K562 (cell line): ENCODE results near the gene ZNF544. TPM values are rescaled to one million over a fixed set of nuclear protein-coding genes. Genes with fewer than 3 reads are reported as not detected.

ENCODE experiments used
- ATAC-seq: fragments of 200-7000 bp; cut with Tn5 transposase; 3 replicates; pipeline ENCODE4 v1.9.1; 2020; ENCODE audit warnings: moderate library complexity
- BruUV-seq: library from RNA; stranded (reverse); fragments of 400-500 nt; replicated peaks from 2 replicates; lab custom pipeline; 2021; lab: Mats Ljungman, UMichigan
- CTCF ChIA-PET: fragments of 300-600 bp; formaldehyde crosslinking; extraction: SDS; loops from one replicate; lab custom pipeline; 2021; ENCODE audit warnings: low intra/inter-chr PET ratio; lab: Yijun Ruan, JAX
- POLR2A ChIA-PET: fragments of 300-600, 350-650 bp; sonication (Branson Sonifier 250); formaldehyde crosslinking; extraction: SDS; loops from one replicate; lab custom pipeline; 2021; ENCODE audit warnings: antibody characterized with exemption, inconsistent platforms; lab: Yijun Ruan, JAX
- DNase-seq, 4 experiments: peaks; one replicate each; pipeline versions ENCODE4 v3.0.0 to v3.0.0-alpha.2; 2011 to 2018; ENCODE audit warnings: low spot score in 3 of 4, mixed read lengths in 3 of 4; ENCODE audit errors: extremely low read depth in 1 of 4
- FAIRE-seq: peaks from 2 replicates; lab custom pipeline; 2011; peaks lifted over from hg19 to GRCh38; lab: Jason Lieb, UNC
- H2AFZ ChIP-seq: 2 replicates; pipeline ENCODE4 v1.6.0; 2011; ENCODE audit warnings: low read depth, low read length, control low read depth, inconsistent platforms
- H3K27ac ChIP-seq: fragments of 200-600 bp; 3 replicates; pipeline ENCODE4 v1.8.0; 2011; ENCODE audit warnings: low read depth, mild to moderate bottlenecking, control low read depth, inconsistent platforms, low read length, moderate library complexity, mixed read lengths; ENCODE audit errors: extremely low read depth
- H3K27me3 ChIP-seq, 2 experiments: fragments of 300-600 bp in 1 of 2; 2 replicates in 1 of 2; 3 replicates in 1 of 2; pipeline versions ENCODE4 v1.6.0 to v1.8.0; 2011; ENCODE audit warnings: inconsistent platforms in 2 of 2, low read length in 2 of 2, mild to moderate bottlenecking in 1 of 2, mixed read lengths in 1 of 2, moderate library complexity in 1 of 2; ENCODE audit not compliant: control insufficient read depth in 2 of 2, insufficient read depth in 2 of 2
- H3K36me3 ChIP-seq: fragments of 300-600 bp; 3 replicates; pipeline ENCODE4 v1.8.0; 2011; ENCODE audit warnings: mild to moderate bottlenecking, low read length, inconsistent platforms; ENCODE audit not compliant: control insufficient read depth, insufficient read depth
- H3K4me1 ChIP-seq, 2 experiments: fragments of 200-600 bp in 1 of 2; replicated peaks in 1 of 2; 2 replicates in 1 of 2; 3 replicates in 1 of 2; pipeline versions ENCODE4 v1.5.1 to v1.8.0; 2011; ENCODE audit warnings: inconsistent platforms in 2 of 2, low read length in 2 of 2, mild to moderate bottlenecking in 1 of 2, mixed read lengths in 1 of 2, moderate library complexity in 1 of 2; ENCODE audit not compliant: control insufficient read depth in 2 of 2, insufficient read depth in 2 of 2
- H3K4me2 ChIP-seq: 2 replicates; pipeline ENCODE4 v1.6.1; 2011; ENCODE audit warnings: low read length, control low read depth, inconsistent platforms, mixed read lengths; ENCODE audit not compliant: insufficient read depth
- H3K4me3 ChIP-seq: fragments of 200-600 bp; sonication (generic), shearing (Covaris generic); 2 replicates; pipeline ENCODE4 v1.5.1; 2016; ENCODE audit warnings: control low read depth, inconsistent platforms
- H3K79me2 ChIP-seq: fragments of 200-600 bp; 3 replicates; pipeline ENCODE4 v1.8.0; 2011; ENCODE audit warnings: low read length, inconsistent platforms; ENCODE audit not compliant: control insufficient read depth, insufficient read depth
- H3K9ac ChIP-seq, 2 experiments: 2 replicates each; pipeline versions ENCODE4 v1.6.0 to v1.6.1; 2011; ENCODE audit warnings: low read depth in 2 of 2, low read length in 2 of 2, control low read depth in 1 of 2, inconsistent platforms in 1 of 2, mild to moderate bottlenecking in 1 of 2, mixed read lengths in 1 of 2; ENCODE audit not compliant: insufficient read depth in 1 of 2
- H3K9me1 ChIP-seq: one replicate; pipeline ENCODE4 v1.6.0; 2011; ENCODE audit warnings: inconsistent platforms, mild to moderate bottlenecking, low read length, moderate library complexity; ENCODE audit not compliant: control insufficient read depth, insufficient read depth
- H3K9me3 ChIP-seq: replicated peaks from 2 replicates; pipeline ENCODE4 v1.5.1; 2011; ENCODE audit warnings: low read depth, low read length, inconsistent platforms; ENCODE audit not compliant: control insufficient read depth, insufficient read depth
- H4K20me1 ChIP-seq: replicated peaks from 2 replicates; pipeline ENCODE4 v1.6.1; 2011; ENCODE audit warnings: low read length, inconsistent platforms, mixed read lengths; ENCODE audit not compliant: control insufficient read depth, insufficient read depth
- MCM3 ChIP-seq: fragments of 450-650 bp; IDR thresholded peaks from 2 replicates; pipeline ENCODE4 v1.6.1; 2016
- MCM7 ChIP-seq, 2 experiments: fragments of 450-650 bp; IDR thresholded peaks; 2 replicates each; pipeline ENCODE4 v1.6.1; 2016 to 2018
- NCOR1 ChIP-seq: fragments of 450-650 bp; IDR thresholded peaks from 2 replicates; pipeline ENCODE4 v1.6.1; 2016; ENCODE audit warnings: mild to moderate bottlenecking, moderate library complexity
- POLR2G ChIP-seq: fragments of 200-400 bp; formaldehyde crosslinking; IDR thresholded peaks from 2 replicates; pipeline ENCODE4 v1.6.1; 2017; ENCODE audit warnings: low read depth, mild to moderate bottlenecking, antibody characterized with exemption, low read length, moderate library complexity
- POLR3G ChIP-seq: IDR thresholded peaks from 2 replicates; pipeline ENCODE4 v1.6.1; 2011; ENCODE audit not compliant: insufficient read length, insufficient replicate concordance; ENCODE audit errors: extremely low read depth
- RFX1 ChIP-seq: fragments of 450-650 bp; IDR thresholded peaks from 2 replicates; pipeline ENCODE4 v1.6.1; 2016; ENCODE audit warnings: mild to moderate bottlenecking, moderate library complexity
- SLC30A9 ChIP-seq: fragments of 250-450 bp; sonication (Bioruptor Pico); IDR thresholded peaks from 2 replicates; pipeline ENCODE4 v1.8.0; 2022; ENCODE audit warnings: mild to moderate bottlenecking, moderate library complexity
- SRF ChIP-seq, 2 experiments: fragments of 250-450, 450-650 bp in 1 of 2; sonication (Bioruptor Pico) in 1 of 2; sonication (generic) in 1 of 2; formaldehyde crosslinking; IDR thresholded peaks; 2 replicates each; pipeline versions ENCODE4 v1.5.0 to v1.5.1; 2020 to 2022; ENCODE audit warnings: mild to moderate bottlenecking in 1 of 2, missing genetic modification reagents in 1 of 2
- ZBTB33 ChIP-seq: sonication (generic); formaldehyde crosslinking; IDR thresholded peaks from 2 replicates; pipeline ENCODE4 v1.8.1; 2023; ENCODE audit warnings: mild to moderate bottlenecking, missing genetic modification reagents
- WGBS: fragments of 100-300 bp; shearing (Covaris generic); methylation state at CpG from one replicate; pipeline ENCODE4 v1.1.6; 2016; ENCODE audit warnings: low coverage, mixed read lengths; ENCODE audit not compliant: insufficient coverage; ENCODE audit errors: missing lambda C conversion rate; 5-methylcytosine and 5-hydroxymethylcytosine counted together
- in situ Hi-C: fragments of 300-500 bp; cut with MboI; formaldehyde crosslinking; loops from 4 replicates; pipeline ENCODE4 v1.15.0; 2018; ENCODE audit warnings: inconsistent platforms, mixed read lengths
- intact Hi-C: fragments of 100-400 bp; cut with micrococcal nuclease; formaldehyde crosslinking; loops from 2 replicates; pipeline ENCODE4 v1.14.2; 2022
- polyA plus RNA-seq, 8 experiments: library from polyadenylated mRNA; depleted of rRNA in 4 of 8; stranded (reverse) in 5 of 8; unstranded in 3 of 8; fragments of >200 nt; fragmentation: Nextera tagmentation in 2 of 8; fragmentation: Illumina TruSeq in 1 of 8; extraction: Ambion mirVana in 2 of 8; extraction: Trizol in 1 of 8; gene quantifications; 2 replicates each; pipeline versions ENCODE4 v1.2.1 to v1.2.3, GENCODE V29; 2011 to 2014; ENCODE audit warnings: inconsistent platforms in 1 of 8, missing spikeins in 1 of 8
- total RNA-seq, 7 experiments: library from RNA; depleted of rRNA in 6 of 7; stranded (reverse); fragments of >200 nt in 6 of 7; fragmentation: Illumina TruSeq in 2 of 7; extraction: Trizol in 2 of 7; gene quantifications; 2 replicates each; pipeline versions ENCODE4 v1.2.1 to v1.2.3, GENCODE V29; 2011 to 2021; ENCODE audit warnings: low replicate concordance in 1 of 7
- TF ChIP-seq, protein P1 (sequence below), 2 experiments: fragments of 450-650 bp in 1 of 2; sonication (generic) in 1 of 2; formaldehyde crosslinking in 1 of 2; IDR thresholded peaks in 1 of 2; conservative IDR thresholded peaks in 1 of 2; 2 replicates each; pipeline versions ENCODE4 v1.6.1 to v1.8.1; 2016 to 2023; ENCODE audit warnings: mild to moderate bottlenecking in 2 of 2, moderate library complexity in 2 of 2, inconsistent platforms in 1 of 2, missing genetic modification reagents in 1 of 2
- TF ChIP-seq, protein P2 (sequence below): sonication (generic); formaldehyde crosslinking; IDR thresholded peaks from 2 replicates; pipeline ENCODE4 v1.9.0; 2022; ENCODE audit warnings: mild to moderate bottlenecking, missing genetic modification reagents

Gene ZNF544
- total and polyA plus RNA-seq, 9 of the 15 experiments (the other 6 are each of a cell fraction or from before 2014, with no cell fraction given), result 23.6 to 59.0 (median 41.4) TPM

DNA sequence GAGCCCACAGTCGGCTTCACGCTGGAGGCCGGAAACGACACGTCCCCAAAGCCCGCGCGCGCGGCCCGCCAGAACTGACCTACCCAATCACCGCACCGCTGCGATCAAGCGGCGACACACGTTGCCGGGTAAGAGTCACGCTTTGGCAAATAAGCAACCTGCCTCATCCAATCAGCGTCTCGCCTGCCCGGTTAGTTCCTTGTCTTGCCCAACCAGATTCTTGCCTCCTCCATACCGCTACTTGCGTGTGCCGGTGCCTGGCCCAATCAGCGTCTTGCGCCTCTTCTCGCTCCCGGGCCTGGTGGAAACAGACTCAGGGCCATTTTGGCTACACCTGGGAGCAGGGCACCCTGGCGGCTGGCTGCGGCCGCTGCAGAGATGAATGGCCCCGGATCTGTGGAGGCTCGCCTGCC is 11.6 kb upstream of the ZNF544 start (continued):
- peak; percentile 63 for TF ChIP-seq ZBTB33 (CRISPR knock-in tag)
- TF ChIP-seq MCM7 (IDR thresholded peaks at IDR 0.05), result no peak

GRCh38 chr19:58217607-58218391 is 10.9 kb upstream of the ZNF544 start:
- no peaks in the 10 kb centered on the region for H4K20me1 ChIP-seq
- no peak for DNase-seq
- H3K4me2 ChIP-seq, result no peak overlapping the region
- intact Hi-C loops, result no loop called here
- H3K4me3 ChIP-seq, result no peak overlapping the region
- WGBS, result 29% methylated on average over 25 of the region's 25 CpGs
- FAIRE-seq, result no peak
- peaks cover 0 to 11% of the 10 kb centered on the region in 2 experiments; a peak in 1 of 5 replicates for H3K4me1 ChIP-seq
- ChIA-PET CTCF (interaction anchor here (0.7 kb wide), 1 partner anchor 302 kb away, joined by 3 read pairs; no protein-coding TSS in a partner anchor), POLR2A (no interaction called here)
- H2AFZ ChIP-seq, result no peak overlapping the region
- no peak overlapping the region for H3K9ac ChIP-seq
- H3K9me3 ChIP-seq, result peaks cover 13% of the 10 kb centered on the region
- no peaks in the 10 kb centered on the region for H3K27me3 ChIP-seq
- TF ChIP-seq, protein P1, sequence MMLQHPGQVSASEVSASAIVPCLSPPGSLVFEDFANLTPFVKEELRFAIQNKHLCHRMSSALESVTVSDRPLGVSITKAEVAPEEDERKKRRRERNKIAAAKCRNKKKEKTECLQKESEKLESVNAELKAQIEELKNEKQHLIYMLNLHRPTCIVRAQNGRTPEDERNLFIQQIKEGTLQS (IDR thresholded peaks at IDR 0.05), result no peak
- TF ChIP-seq, protein P1 (CRISPR knock-in tag; conservative IDR thresholded peaks at IDR 0.05), result no peak
- TF ChIP-seq RFX1 (peak; percentile 51), MCM3 (no peak), SLC30A9 (no peak), POLR2G (no peak), NCOR1 (no peak), SRF (CRISPR knock-in tag; IDR thresholded peaks at IDR 0.05) (peak in 1 of 2 experiments; percentile 74; a peak in 1 of 4 replicates), POLR3G (no peak)
- TF ChIP-seq, protein P2, sequence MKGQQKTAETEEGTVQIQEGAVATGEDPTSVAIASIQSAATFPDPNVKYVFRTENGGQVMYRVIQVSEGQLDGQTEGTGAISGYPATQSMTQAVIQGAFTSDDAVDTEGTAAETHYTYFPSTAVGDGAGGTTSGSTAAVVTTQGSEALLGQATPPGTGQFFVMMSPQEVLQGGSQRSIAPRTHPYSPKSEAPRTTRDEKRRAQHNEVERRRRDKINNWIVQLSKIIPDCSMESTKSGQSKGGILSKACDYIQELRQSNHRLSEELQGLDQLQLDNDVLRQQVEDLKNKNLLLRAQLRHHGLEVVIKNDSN, result no peak
- no TSS peak for BruUV-seq
- no peaks in the 10 kb centered on the region for H3K9me1 ChIP-seq
- H3K79me2 ChIP-seq, result no peaks in the 10 kb centered on the region
- no peak for ATAC-seq
- in situ Hi-C loops, result no loop called here
- no peak overlapping the region for H3K27ac ChIP-seq
- peaks cover 11% of the 10 kb centered on the region; the same call in 2 of the 3 replicates for H3K36me3 ChIP-seq
